ENCODE data around the gene FAM20A. TPM values are rescaled to one million over a fixed set of nuclear protein-coding genes. Genes with fewer than 3 reads are reported as not detected.
A peak's percentile ranks its signal among the peaks of the same experiment; 100 is the strongest.

FAM20A gene
- total RNA-seq, 1 experiment from 2014 or later, result not detected

GRCh38 chr17:68610554-68610953, 9.4 kb upstream of the FAM20A start:
- H3K9me3 ChIP-seq (ENCODE audit: control insufficient read depth in 1 of 2, insufficient read depth in 1 of 2, low read depth in 1 of 2, low read length in 2 of 2), result peaks cover 24 to 36% of the 10 kb centered on the region in 2 experiments; a peak in 3 of 4 replicates
- no peak overlapping the region for H3K27ac ChIP-seq (ENCODE audit: low read depth, low read length)
- ChIA-PET CTCF (no interaction called here), POLR2A (no interaction called here), RAD21 (ENCODE audit: low non-redundant PET in 1 of 2, low total read pairs in 2 of 2, uncharacterized antibody in 2 of 2, unreplicated experiment in 2 of 2) (no interaction called here)
- no peak overlapping the region for H3K4me3 ChIP-seq (replicated peaks in 1 of 2; ENCODE audit: low read depth in 1 of 2, low read length in 2 of 2)
- no peak overlapping the region for H3K4me2 ChIP-seq (ENCODE audit: low read length)
- no peak overlapping the region for H2AFZ ChIP-seq (ENCODE audit: low read depth, low read length, poor library complexity, severe bottlenecking)
- no peaks in the 10 kb centered on the region for H4K20me1 ChIP-seq (ENCODE audit: insufficient read depth)
- no peak for TF ChIP-seq MAX (IDR thresholded peaks at IDR 0.05)
- TF ChIP-seq EGR1 (IDR thresholded peaks at IDR 0.05; ENCODE audit: low read depth), result no peak
- no peak for TF ChIP-seq POLR2AphosphoS5 (IDR thresholded peaks at IDR 0.05; ENCODE audit: low read depth, low read length)
- no peaks in the 10 kb centered on the region for H3K27me3 ChIP-seq (ENCODE audit: insufficient read depth, low read length)
- no peaks in the 10 kb centered on the region for H3K9me2 ChIP-seq (ENCODE audit: insufficient read depth)
- H3K9ac ChIP-seq (ENCODE audit: low read length), result no peak overlapping the region
- H3K4me1 ChIP-seq (ENCODE audit: control insufficient read depth in 1 of 2, insufficient read depth in 2 of 2, low read length in 2 of 2), result no peaks in the 10 kb centered on the region
- BruUV-seq (replicated peaks), result no TSS peak
- no peaks in the 10 kb centered on the region for H3K79me2 ChIP-seq (ENCODE audit: insufficient read depth, low read length)
- intact Hi-C loops (cut with micrococcal nuclease), result loop anchor here (5.0 kb wide), 1 partner anchor 143 kb away; no protein-coding TSS in a partner anchor
- no peak for DNase-seq (ENCODE audit: low read depth, low spot score)
- ATAC-seq, result no peak
- no peaks in the 10 kb centered on the region for H3K36me3 ChIP-seq (ENCODE audit: control insufficient read depth in 1 of 2, insufficient read depth in 2 of 2, low read length in 2 of 2)

DNA sequence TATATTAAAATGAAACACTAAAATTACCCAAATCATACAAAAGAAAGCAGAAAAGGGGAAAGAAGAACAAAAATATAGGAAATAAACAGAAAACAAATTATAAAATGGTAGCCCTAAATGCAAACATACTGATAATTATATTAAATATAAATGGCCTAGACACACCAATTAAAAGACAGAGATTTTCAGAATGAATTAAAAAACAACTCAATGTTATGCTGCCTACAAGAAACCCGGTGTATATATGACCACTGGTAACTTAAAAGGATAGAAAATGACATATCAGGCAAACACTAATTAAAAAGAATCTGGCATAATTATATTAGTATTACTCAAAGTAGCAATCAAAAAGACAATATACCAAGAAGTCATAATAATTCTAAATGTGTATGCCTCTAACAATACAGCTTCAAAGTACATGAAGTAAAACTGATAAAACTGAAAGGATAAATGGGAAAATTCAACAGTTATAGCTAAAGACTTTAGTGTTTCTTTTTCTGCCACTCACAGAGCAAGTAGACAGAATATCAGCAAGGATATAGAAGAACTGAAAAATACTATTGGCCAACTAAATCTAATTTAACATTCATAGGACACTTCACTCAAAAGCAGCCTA, 7.5 kb upstream of the FAM20A start:
- H3K9ac ChIP-seq (ENCODE audit: low read length), result no peak overlapping the region
- no peaks in the 10 kb centered on the region for H3K79me2 ChIP-seq (ENCODE audit: insufficient read depth, low read length)
- no peaks in the 10 kb centered on the region for H3K27me3 ChIP-seq (ENCODE audit: insufficient read depth, low read length)
- ChIA-PET RAD21 (ENCODE audit: low non-redundant PET in 1 of 2, low total read pairs in 2 of 2, uncharacterized antibody in 2 of 2, unreplicated experiment in 2 of 2) (no interaction called here), CTCF (no interaction called here), POLR2A (no interaction called here)
- no peak overlapping the region for H3K4me2 ChIP-seq (ENCODE audit: low read length)
- H3K9me3 ChIP-seq (ENCODE audit: control insufficient read depth in 1 of 2, insufficient read depth in 1 of 2, low read depth in 1 of 2, low read length in 2 of 2), result peaks cover 24 to 36% of the 10 kb centered on the region in 2 experiments; a peak in 3 of 4 replicates
- H3K36me3 ChIP-seq (ENCODE audit: control insufficient read depth in 1 of 2, insufficient read depth in 2 of 2, low read length in 2 of 2), result no peaks in the 10 kb centered on the region
- intact Hi-C loops (cut with micrococcal nuclease), result no loop called here
- BruUV-seq (replicated peaks), result no TSS peak
- no peak overlapping the region for H3K4me3 ChIP-seq (replicated peaks in 1 of 2; ENCODE audit: low read depth in 1 of 2, low read length in 2 of 2)
- no peaks in the 10 kb centered on the region for H4K20me1 ChIP-seq (ENCODE audit: insufficient read depth)
- DNase-seq (ENCODE audit: low read depth, low spot score), result no peak
- no peak for ATAC-seq
- TF ChIP-seq YY1 (IDR thresholded peaks at IDR 0.05; ENCODE audit: extremely low read depth, insufficient replicate concordance, low read depth, low read length), result no peak
- TF ChIP-seq CBX3 (IDR thresholded peaks at IDR 0.05; ENCODE audit: low read depth), result peak; percentile 90
- H3K4me1 ChIP-seq (ENCODE audit: control insufficient read depth in 1 of 2, insufficient read depth in 2 of 2, low read length in 2 of 2), result no peaks in the 10 kb centered on the region
- H3K27ac ChIP-seq (ENCODE audit: low read depth, low read length), result no peak overlapping the region
- H2AFZ ChIP-seq (ENCODE audit: low read depth, low read length, poor library complexity, severe bottlenecking), result no peak overlapping the region
- no peaks in the 10 kb centered on the region for H3K9me2 ChIP-seq (ENCODE audit: insufficient read depth)

Data from HCT116 (cell line).